Measurements from ENCODE around the gene LSM7. TPM values are rescaled to one million over a fixed set of nuclear protein-coding genes. Genes with fewer than 3 reads are reported as not detected.
"Not testable (repeated sequence)": the region's sequence is repeated elsewhere in the genome, so short reads cannot be mapped to it uniquely, and the experiment has no call there.

Gene LSM7
- total RNA-seq, 1 donor from 2014 or later: 79.1 TPM

- peak; percentile 26 for DNase-seq (ENCODE audit: low spot score)
These were observed 25.8 kb downstream of the LSM7 start for GRCh38 chr19:2302319-2303210.

- DNase-seq (ENCODE audit: low spot score): no peak
These were observed 27.9 kb downstream of the LSM7 start for GRCh38 chr19:2300533-2300932.

- no peak for DNase-seq (ENCODE audit: low spot score)
These were observed 32.2 kb downstream of the LSM7 start for GRCh38 chr19:2296141-2296540.

GRCh38 chr19:2294687-2295335, 33.6 kb downstream of the LSM7 start:
- no peak for DNase-seq (ENCODE audit: low spot score)

GRCh38 chr19:2291185-2291751, 37.1 kb downstream of the LSM7 start:
- no peak for DNase-seq (ENCODE audit: low spot score)

- no peak for DNase-seq (ENCODE audit: low spot score)
These were observed 37.8 kb downstream of the LSM7 start for GRCh38 chr19:2290441-2291184.

GRCh38 chr19:2289714-2290435, 38.5 kb downstream of the LSM7 start:
- no peak for DNase-seq (ENCODE audit: low spot score)

GRCh38 chr19:2288818-2289713, 39.3 kb downstream of the LSM7 start:
- DNase-seq (ENCODE audit: low spot score): no peak

- DNase-seq (ENCODE audit: low spot score): no peak
These were observed 40.0 kb downstream of the LSM7 start for GRCh38 chr19:2288338-2288817.

- DNase-seq (ENCODE audit: low spot score): no peak
These were observed 40.6 kb downstream of the LSM7 start for GRCh38 chr19:2287585-2288337.

- no peak for DNase-seq (ENCODE audit: low spot score)
These were observed 41.8 kb downstream of the LSM7 start for GRCh38 chr19:2286402-2287140.

GRCh38 chr19:2283835-2284507, 44.4 kb downstream of the LSM7 start:
- no peak for DNase-seq (ENCODE audit: low spot score)

- DNase-seq (ENCODE audit: low spot score): no peak
These were observed 45.5 kb downstream of the LSM7 start for GRCh38 chr19:2282862-2283237.

- peak; percentile 66 for DNase-seq (ENCODE audit: low spot score)
These were observed 46.1 kb downstream of the LSM7 start, which contains the start of gene PEAK3 for GRCh38 chr19:2282062-2282861. PEAK3 (minus strand) TSS chr19:2282175; CDS start chr19:2280931, 1,244 bp downstream.

- DNase-seq (ENCODE audit: low spot score): not testable (repeated sequence)
These were observed 46.9 kb downstream of the LSM7 start for GRCh38 chr19:2281265-2282061.

GRCh38 chr19:2280633-2281264, 47.6 kb downstream of the LSM7 start:
- no peak for DNase-seq (ENCODE audit: low spot score)

All from mucosa of gallbladder (tissue), 1 donor.